ENCODE data around the gene PLEKHH2. TPM values are rescaled to one million over a fixed set of nuclear protein-coding genes. Genes with fewer than 3 reads are reported as not detected.

PLEKHH2 gene
- total RNA-seq, 4 donors from 2014 or later, result 3.3 to 158 (median 22.6) TPM

DNA sequence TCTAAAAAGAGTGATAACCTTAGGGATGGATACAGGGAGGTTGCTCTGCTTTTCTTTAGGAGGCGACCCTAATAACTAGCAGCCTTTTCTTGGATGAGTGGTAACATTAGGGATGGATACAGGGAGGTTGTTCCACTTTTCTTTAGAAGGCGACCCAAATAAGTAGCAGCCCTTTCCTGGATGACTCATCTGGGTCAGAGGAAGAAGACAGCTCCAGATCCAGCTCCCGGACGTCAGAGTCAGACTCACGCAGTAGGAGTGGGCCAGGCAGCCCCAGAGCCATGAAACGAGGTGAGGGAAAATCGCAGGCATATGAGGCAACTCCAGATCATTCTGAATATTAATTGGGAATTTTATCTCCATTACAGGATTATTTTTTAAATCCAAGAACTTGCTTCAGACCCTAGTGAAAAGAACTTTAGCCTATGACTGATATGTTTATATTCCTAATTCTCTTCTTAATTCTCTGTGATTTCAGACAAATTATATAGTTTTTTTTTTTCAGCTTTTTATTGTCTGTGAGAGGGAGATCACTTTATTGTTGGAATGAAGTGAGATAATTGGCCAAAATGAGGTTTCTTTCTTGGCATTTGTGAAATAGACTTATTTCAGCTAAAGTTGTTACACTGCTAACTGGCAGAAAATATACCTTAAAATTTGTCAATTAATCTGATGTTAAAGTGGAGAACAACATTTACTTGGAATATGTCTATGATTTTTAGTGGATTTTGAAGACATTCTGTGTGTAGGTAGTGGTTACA lies 70.4 kb downstream of the PLEKHH2 start:
- TF ChIP-seq CTCF (IDR thresholded peaks at IDR 0.05) (no peak), POLR2A (IDR thresholded peaks at IDR 0.05) (no peak)
- no peak for DNase-seq
- no peak overlapping the region for H3K4me3 ChIP-seq
- H3K9me3 ChIP-seq, result no peaks in the 10 kb centered on the region
- no peaks in the 10 kb centered on the region for H3K27me3 ChIP-seq
- no peaks in the 10 kb centered on the region for H3K4me1 ChIP-seq
- no peak overlapping the region for H3K27ac ChIP-seq
- no peaks in the 10 kb centered on the region for H3K36me3 ChIP-seq

DNA sequence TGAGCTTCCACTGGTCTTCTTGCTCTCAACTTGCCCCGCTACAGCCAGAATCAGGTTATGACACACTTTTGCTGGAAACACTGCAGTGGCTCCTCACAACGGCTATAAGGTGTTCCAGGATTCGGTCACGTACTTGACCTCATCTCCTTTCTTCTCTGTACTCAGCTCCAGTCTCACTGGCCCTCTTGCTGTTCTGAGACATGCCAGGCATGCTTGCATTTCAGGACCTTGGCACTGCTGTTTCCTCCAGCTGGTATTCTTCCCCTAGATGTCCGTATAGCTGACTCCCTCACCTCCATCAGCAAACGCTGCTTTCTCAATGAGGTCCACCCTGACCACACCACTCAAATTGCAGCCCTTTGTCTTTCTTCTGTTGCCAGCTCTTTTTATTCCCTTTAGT lies 71.1 kb downstream of the PLEKHH2 start:
- Histone ChIP-seq H3K9me3 (no peaks in the 10 kb centered on the region), H3K4me1 (no peaks in the 10 kb centered on the region), H3K27ac (no peak overlapping the region), H3K27me3 (no peaks in the 10 kb centered on the region), H3K36me3 (no peaks in the 10 kb centered on the region), H3K4me3 (no peak overlapping the region)
- DNase-seq, result no peak
- no peak for TF ChIP-seq POLR2A (IDR thresholded peaks at IDR 0.05)
- no peak for TF ChIP-seq CTCF (IDR thresholded peaks at IDR 0.05)

GRCh38 chr2:43708891-43709290 lies 71.8 kb downstream of the PLEKHH2 start:
- no peak for TF ChIP-seq POLR2A (IDR thresholded peaks at IDR 0.05)
- no peak for TF ChIP-seq CTCF (IDR thresholded peaks at IDR 0.05)
- H3K27me3 ChIP-seq, result no peaks in the 10 kb centered on the region
- no peaks in the 10 kb centered on the region for H3K4me1 ChIP-seq
- no peaks in the 10 kb centered on the region for H3K36me3 ChIP-seq
- no peak overlapping the region for H3K4me3 ChIP-seq
- H3K27ac ChIP-seq, result no peak overlapping the region
- H3K9me3 ChIP-seq, result no peaks in the 10 kb centered on the region
- DNase-seq, result no peak

DNA sequence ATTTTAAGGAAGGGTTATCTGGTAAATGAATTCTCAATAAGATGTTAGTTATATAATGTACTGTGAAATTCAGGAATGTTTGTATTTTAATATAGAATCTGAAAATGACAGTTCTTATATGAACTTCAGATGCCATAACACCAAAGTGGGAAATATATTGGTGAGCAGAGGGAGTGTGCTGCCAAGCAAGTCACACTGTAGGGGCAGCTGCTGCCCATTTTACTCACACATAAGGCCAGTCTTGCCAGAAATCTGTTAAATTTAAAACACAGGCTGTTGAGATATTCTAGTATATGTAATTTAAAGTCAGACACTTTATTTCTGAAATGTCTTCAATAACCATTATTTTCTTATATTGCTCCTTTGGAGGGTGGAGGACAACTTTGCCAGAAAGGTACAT lies 73.8 kb downstream of the PLEKHH2 start:
- Histone ChIP-seq H3K4me1 (no peaks in the 10 kb centered on the region), H3K27me3 (no peaks in the 10 kb centered on the region), H3K36me3 (no peaks in the 10 kb centered on the region), H3K9me3 (no peaks in the 10 kb centered on the region), H3K4me3 (no peak overlapping the region), H3K27ac (no peak overlapping the region)
- no peak for TF ChIP-seq CTCF (IDR thresholded peaks at IDR 0.05)
- no peak for TF ChIP-seq POLR2A (IDR thresholded peaks at IDR 0.05)
- no peak for DNase-seq

- no peaks in the 10 kb centered on the region for H3K27me3 ChIP-seq
- H3K36me3 ChIP-seq, result no peaks in the 10 kb centered on the region
- no peak overlapping the region for H3K27ac ChIP-seq
- no peaks in the 10 kb centered on the region for H3K4me1 ChIP-seq
- H3K4me3 ChIP-seq, result no peak overlapping the region
- no peaks in the 10 kb centered on the region for H3K9me3 ChIP-seq
- DNase-seq, result no peak
- TF ChIP-seq CTCF (IDR thresholded peaks at IDR 0.05) (no peak), POLR2A (IDR thresholded peaks at IDR 0.05) (no peak)
Observed at GRCh38 chr2:43714164-43714563, 77.1 kb downstream of the PLEKHH2 start.

All from Peyer's patch (tissue), 4 donors.